ENCODE results near the gene VAT1L.

- TF ChIP-seq, protein P1, sequence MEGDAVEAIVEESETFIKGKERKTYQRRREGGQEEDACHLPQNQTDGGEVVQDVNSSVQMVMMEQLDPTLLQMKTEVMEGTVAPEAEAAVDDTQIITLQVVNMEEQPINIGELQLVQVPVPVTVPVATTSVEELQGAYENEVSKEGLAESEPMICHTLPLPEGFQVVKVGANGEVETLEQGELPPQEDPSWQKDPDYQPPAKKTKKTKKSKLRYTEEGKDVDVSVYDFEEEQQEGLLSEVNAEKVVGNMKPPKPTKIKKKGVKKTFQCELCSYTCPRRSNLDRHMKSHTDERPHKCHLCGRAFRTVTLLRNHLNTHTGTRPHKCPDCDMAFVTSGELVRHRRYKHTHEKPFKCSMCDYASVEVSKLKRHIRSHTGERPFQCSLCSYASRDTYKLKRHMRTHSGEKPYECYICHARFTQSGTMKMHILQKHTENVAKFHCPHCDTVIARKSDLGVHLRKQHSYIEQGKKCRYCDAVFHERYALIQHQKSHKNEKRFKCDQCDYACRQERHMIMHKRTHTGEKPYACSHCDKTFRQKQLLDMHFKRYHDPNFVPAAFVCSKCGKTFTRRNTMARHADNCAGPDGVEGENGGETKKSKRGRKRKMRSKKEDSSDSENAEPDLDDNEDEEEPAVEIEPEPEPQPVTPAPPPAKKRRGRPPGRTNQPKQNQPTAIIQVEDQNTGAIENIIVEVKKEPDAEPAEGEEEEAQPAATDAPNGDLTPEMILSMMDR (IDR thresholded peaks at IDR 0.05; ENCODE audit: low read depth, low read length, poor library complexity, severe bottlenecking): no peak
- TF ChIP-seq EZH2phosphoT487 (IDR thresholded peaks at IDR 0.05; ENCODE audit: borderline replicate concordance, low read length): no peak
These were observed 160.5 kb downstream of the VAT1L start for GRCh38 chr16:77948835-77949234.
